ENCODE measurements around the gene TEF. TPM values are rescaled to one million over a fixed set of nuclear protein-coding genes. Genes with fewer than 3 reads are reported as not detected.
A peak's percentile ranks its signal among the peaks of the same experiment; 100 is the strongest.

Gene TEF
- total and polyA plus RNA-seq, 3 experiments from 2014 or later = 1.8 to 5.3 (median 3.5) TPM

DNA sequence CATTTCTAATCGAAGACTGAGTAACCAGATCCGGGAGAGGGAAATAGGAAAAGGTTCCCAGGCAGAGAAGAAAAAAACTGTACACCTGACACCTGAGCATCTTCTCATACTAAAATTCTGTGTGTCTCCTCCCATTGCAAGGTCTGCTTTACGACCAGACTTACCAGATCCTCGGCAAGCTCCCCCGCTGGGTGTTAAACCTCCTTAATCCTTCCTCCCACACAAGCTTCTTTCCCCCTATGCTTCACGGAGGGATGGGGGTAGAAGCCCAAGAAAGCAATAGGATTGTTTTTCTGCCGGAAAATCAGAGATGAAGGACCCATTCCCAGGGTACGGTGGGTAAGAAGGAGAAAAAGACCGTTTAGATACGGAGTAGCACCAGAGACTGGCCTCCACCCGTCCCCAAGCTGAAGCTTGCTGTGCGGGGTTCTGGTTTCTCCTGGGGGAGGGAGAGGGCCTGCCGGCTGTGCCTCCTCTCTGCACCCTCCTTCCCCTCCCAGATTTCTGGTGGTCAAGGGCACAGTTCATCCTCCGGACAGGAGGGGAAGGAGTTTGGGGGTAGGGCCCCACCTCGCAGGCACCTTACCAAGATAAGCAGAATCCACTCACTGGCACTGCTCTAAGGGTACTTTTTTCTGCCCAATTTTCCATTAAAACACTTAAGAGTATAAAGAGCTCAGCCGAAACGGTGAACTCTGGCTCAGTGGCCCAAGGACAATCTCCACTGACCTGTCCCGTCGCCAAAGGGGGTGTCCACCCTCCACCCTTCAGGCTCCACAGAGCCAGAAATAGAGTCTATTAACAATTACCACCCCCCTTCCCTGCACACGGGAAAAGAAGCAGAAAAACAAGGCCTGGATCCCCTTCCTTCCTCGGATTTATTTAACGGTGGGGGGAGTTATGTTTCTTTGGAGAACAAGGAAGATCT is 63.7 kb downstream of the TEF start:
- no peaks in the 10 kb centered on the region for H3K27me3 ChIP-seq (ENCODE audit: insufficient read depth, low read length, poor library complexity, severe bottlenecking)
- Mint-ChIP-seq H3K36me3 (peaks cover 0 to 50% (median 0%) of the 10 kb centered on the region in 3 donors), H3K27ac (peak overlapping the region; percentile 91 to 97 (median 96)), H3K4me3 (peak overlapping the region; percentile 90 to 98 (median 95)), H3K9me3 (no peaks in the 10 kb centered on the region), H3K4me1 (peaks cover 27 to 42% (median 37%) of the 10 kb centered on the region in 3 donors), H3K27me3 (no peaks in the 10 kb centered on the region)
- ChIA-PET CTCF (interaction anchor here (1.0 to 2.6 kb wide), 5 partner anchors 11 to 81 kb away, joined by 3 to 18 read pairs (median 5); partner anchors contain the start of genes ACO2 and PHF5A), POLR2A (interaction anchor here (0.8 to 7.5 kb wide), 6 partner anchors 23 to 222 kb away, joined by 3 to 109 read pairs (median 3); partner anchors contain the start of genes ACO2, PHF5A and TEF)
- peaks cover 5% of the 10 kb centered on the region for H3K4me1 ChIP-seq (ENCODE audit: insufficient read depth, low read length)
- H3K36me3 ChIP-seq (ENCODE audit: insufficient read depth, low read length) = no peaks in the 10 kb centered on the region
- H3K4me3 ChIP-seq (ENCODE audit: low read length) = peak overlapping the region; percentile 96
- peak in 2 of 5 donors; percentile 27 to 53 for DNase-seq
- H3K9me3 ChIP-seq (ENCODE audit: low read length) = no peaks in the 10 kb centered on the region
- peak overlapping the region; percentile 96 for H3K27ac ChIP-seq (ENCODE audit: low read depth, low read length)

DNA sequence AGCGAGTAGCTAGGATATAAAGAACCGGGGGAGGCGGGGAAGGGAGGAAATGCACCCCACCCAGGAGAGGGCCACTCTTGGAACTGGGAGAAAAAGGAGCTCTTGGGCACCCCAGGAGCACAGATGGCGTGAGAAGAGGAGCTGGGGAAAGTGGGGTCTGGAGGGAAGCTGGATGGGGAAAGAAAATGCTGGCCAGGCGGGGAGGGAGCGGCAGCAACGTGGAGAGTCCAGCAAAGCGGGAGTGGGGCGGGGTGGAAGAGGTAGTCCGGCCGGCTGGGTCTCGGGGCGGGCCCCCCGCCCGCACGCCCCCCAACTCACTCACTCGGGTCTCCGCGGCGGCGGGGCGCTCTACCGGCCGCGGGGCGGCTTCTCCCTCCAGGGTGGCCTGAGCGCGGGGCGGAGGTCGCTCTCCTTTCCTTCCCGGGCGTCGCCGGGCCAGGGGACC is 64.3 kb downstream of the TEF start:
- H3K9me3 ChIP-seq (ENCODE audit: low read length) = no peaks in the 10 kb centered on the region
- peak overlapping the region; percentile 90 to 98 (median 95) for H3K4me3 Mint-ChIP-seq
- peak in 1 of 5 donors; percentile 5 for DNase-seq
- peaks cover 27 to 42% (median 37%) of the 10 kb centered on the region in 3 donors for H3K4me1 Mint-ChIP-seq
- peak overlapping the region; percentile 96 for H3K27ac ChIP-seq (ENCODE audit: low read depth, low read length)
- peaks cover 0 to 50% (median 0%) of the 10 kb centered on the region in 3 donors for H3K36me3 Mint-ChIP-seq
- peaks cover 5% of the 10 kb centered on the region for H3K4me1 ChIP-seq (ENCODE audit: insufficient read depth, low read length)
- no peaks in the 10 kb centered on the region for H3K27me3 Mint-ChIP-seq
- no peaks in the 10 kb centered on the region for H3K9me3 Mint-ChIP-seq
- no peaks in the 10 kb centered on the region for H3K36me3 ChIP-seq (ENCODE audit: insufficient read depth, low read length)
- peak overlapping the region; percentile 96 for H3K4me3 ChIP-seq (ENCODE audit: low read length)
- peak overlapping the region; percentile 91 to 99 (median 96) for H3K27ac Mint-ChIP-seq
- ChIA-PET CTCF (interaction anchor here (1.0 to 2.6 kb wide), 5 partner anchors 16 to 81 kb away, joined by 3 to 18 read pairs (median 5); partner anchors contain the start of genes ACO2 and PHF5A), POLR2A (interaction anchor here (0.6 to 7.5 kb wide), 12 partner anchors 9 to 1854 kb away, joined by 3 to 109 read pairs (median 4); partner anchors contain the start of genes ACO2, DESI1, PHF5A and PMM1)
- H3K27me3 ChIP-seq (ENCODE audit: insufficient read depth, low read length, poor library complexity, severe bottlenecking) = no peaks in the 10 kb centered on the region

DNA sequence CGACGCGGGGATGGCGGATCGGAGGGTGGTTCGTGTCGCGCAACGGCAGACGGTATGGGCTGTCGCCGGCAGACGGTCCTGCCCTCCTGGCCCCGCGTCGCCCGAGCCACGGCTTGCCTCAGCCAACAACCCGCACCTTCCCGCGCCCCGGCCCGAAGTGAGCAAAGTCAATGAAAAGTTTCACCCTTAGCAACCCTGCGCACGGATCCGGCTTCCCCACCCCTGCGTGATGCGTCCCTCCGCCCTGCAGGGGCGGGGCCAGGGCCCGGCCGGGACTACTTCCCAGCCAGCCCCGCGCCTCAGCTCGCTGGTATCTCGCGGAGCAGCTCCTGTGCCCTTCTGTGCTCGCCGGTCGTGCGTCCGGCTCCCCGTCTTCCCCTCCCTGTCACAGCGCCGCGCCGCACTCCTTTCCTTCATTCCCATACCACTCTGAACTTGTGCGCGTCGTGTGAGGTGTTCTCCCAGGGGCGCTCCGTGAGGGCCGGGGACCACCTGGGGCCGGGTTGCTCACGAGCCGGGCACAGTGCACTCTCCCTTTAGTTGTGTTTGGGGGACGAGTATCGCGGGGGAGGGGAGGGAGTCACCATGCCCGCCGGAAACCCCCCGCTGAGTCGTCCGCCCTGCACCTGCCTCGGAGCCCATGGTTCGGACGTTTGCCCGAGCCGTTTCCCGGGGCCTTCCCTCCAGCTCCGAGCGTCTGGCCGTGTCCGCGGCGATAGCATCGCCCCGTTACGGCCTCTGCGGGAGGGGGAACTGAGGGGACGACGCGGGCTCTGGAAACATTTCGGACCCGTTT is 65.1 kb downstream of the TEF start, which contains the start of gene TOB2:
Gene TOB2 (minus strand): TSS at position 163 of the 796 bp plus-strand sequence. CDS start 9,456 bp downstream, outside the sequence.
- H3K27ac ChIP-seq (ENCODE audit: low read depth, low read length) = peak within 1 kb of the TSS; percentile 96
- peak; percentile 89 to 96 (median 92) for DNase-seq
- H3K27me3 Mint-ChIP-seq = no peaks in the 10 kb centered on the region
- H3K4me3 Mint-ChIP-seq = peak within 1 kb of the TSS; percentile 90 to 98 (median 95)
- H3K36me3 Mint-ChIP-seq = peaks cover 0 to 48% (median 0%) of the 10 kb centered on the region in 3 donors
- H3K27ac Mint-ChIP-seq = peak within 1 kb of the TSS; percentile 91 to 99 (median 96)
- peak within 1 kb of the TSS; percentile 96 for H3K4me3 ChIP-seq (ENCODE audit: low read length)
- CTCF ChIA-PET = interaction anchor here (1.0 to 2.6 kb wide), 5 partner anchors 15 to 80 kb away, joined by 3 to 18 read pairs (median 5); partner anchors contain the start of genes ACO2 and PHF5A
- H3K9me3 Mint-ChIP-seq = no peaks in the 10 kb centered on the region
- POLR2A ChIA-PET = interaction anchor here (0.6 to 7.5 kb wide), 13 partner anchors 9 to 1855 kb away, joined by 3 to 109 read pairs (median 4); partner anchors contain the start of genes ACO2, DESI1, PHF5A and PMM1
- H3K4me1 Mint-ChIP-seq = peaks cover 27 to 40% (median 37%) of the 10 kb centered on the region in 3 donors
- H3K36me3 ChIP-seq (ENCODE audit: insufficient read depth, low read length) = no peaks in the 10 kb centered on the region
- H3K4me1 ChIP-seq (ENCODE audit: insufficient read depth, low read length) = peaks cover 5% of the 10 kb centered on the region
- H3K9me3 ChIP-seq (ENCODE audit: low read length) = no peaks in the 10 kb centered on the region
- H3K27me3 ChIP-seq (ENCODE audit: insufficient read depth, low read length, poor library complexity, severe bottlenecking) = no peaks in the 10 kb centered on the region

DNA sequence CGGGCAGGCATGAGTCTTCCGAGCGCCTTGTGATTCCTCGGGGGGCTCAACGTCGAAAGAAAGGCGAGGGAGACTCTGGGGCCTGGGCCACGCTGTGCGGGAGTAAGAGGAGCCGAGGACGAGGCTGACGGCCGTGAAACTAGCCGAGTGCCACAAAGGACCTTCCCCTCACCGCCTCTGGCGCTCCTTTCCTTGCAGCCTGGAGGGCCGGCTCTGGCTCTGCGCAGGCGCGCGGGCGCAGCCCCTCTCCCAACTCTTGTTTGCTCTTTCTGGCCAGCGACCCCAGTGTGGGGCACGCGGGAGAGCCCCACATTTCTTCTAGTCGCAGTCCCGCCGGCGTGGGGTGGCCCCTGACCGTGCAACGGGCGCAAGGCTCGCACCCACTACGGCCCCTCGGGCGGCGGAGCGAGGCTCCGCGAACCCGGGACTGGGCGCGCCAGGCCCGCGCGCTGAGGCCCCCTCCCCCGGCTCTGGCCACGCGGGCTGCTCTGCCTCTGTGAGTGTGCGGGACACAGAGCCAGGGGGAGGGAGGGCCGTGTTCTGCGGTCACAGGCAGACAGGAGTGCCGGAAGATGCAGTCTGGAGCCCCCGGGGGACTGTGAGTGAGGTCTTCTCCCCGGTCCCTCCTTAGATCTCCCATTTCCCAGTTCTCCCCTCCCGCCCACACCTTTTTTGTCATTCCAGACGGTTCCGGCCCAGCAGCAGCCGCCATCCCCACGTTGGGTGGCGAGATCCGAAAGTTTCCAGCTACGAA is 65.9 kb downstream of the TEF start:
- no peaks in the 10 kb centered on the region for H3K27me3 Mint-ChIP-seq
- ChIA-PET CTCF (interaction anchor here (0.7 to 2.6 kb wide), 10 partner anchors 9 to 219 kb away, joined by 3 to 18 read pairs (median 4); partner anchors contain the start of genes ACO2, PHF5A and TEF), POLR2A (interaction anchor here (0.6 to 7.5 kb wide), 18 partner anchors 8 to 1148 kb away, joined by 3 to 109 read pairs (median 4); partner anchors contain the start of genes ACO2, DESI1, PHF5A and PMM1)
- no peaks in the 10 kb centered on the region for H3K9me3 Mint-ChIP-seq
- H3K4me1 Mint-ChIP-seq = peaks cover 24 to 34% (median 30%) of the 10 kb centered on the region in 3 donors
- no peaks in the 10 kb centered on the region for H3K27me3 ChIP-seq (ENCODE audit: insufficient read depth, low read length, poor library complexity, severe bottlenecking)
- peak; percentile 51 to 76 (median 59) for DNase-seq
- peak overlapping the region; percentile 96 for H3K27ac ChIP-seq (ENCODE audit: low read depth, low read length)
- H3K4me3 Mint-ChIP-seq = peak overlapping the region; percentile 90 to 98 (median 95)
- no peaks in the 10 kb centered on the region for H3K9me3 ChIP-seq (ENCODE audit: low read length)
- peak overlapping the region; percentile 96 for H3K4me3 ChIP-seq (ENCODE audit: low read length)
- peak overlapping the region; percentile 91 to 99 (median 96) for H3K27ac Mint-ChIP-seq
- H3K36me3 ChIP-seq (ENCODE audit: insufficient read depth, low read length) = no peaks in the 10 kb centered on the region
- peaks cover 5% of the 10 kb centered on the region for H3K4me1 ChIP-seq (ENCODE audit: insufficient read depth, low read length)
- H3K36me3 Mint-ChIP-seq = peaks cover 0 to 45% (median 0%) of the 10 kb centered on the region in 3 donors

DNA sequence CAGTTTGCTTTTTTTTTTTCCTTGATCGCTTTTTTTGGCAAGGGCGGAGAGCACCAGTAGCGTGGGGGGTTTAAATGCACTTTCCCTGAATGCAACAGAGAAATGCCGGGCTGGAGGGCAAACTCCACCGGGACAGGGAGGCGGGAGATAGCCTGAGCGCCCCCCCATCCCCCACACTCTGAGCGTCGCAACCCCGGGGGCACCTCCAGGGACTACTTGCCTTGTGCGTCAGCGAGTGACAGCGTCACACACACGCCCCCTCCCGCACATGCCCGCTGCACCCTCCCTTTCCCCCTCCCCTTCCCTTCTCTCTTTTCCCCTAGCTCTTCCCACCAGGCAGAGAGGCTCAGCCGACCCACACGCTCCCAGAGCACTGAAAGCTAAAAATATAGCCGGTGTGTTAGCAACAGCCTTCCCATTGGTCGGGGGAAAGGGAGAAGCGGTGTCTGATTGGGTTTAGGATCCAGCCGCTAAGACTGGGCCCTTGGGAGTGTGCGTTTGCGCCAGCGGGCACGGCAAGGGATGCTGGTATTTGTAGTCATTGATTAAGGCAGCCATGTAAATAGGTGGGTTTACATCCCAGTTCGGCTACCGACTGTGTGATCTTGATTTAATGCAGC is 66.6 kb downstream of the TEF start:
- H3K27ac ChIP-seq (ENCODE audit: low read depth, low read length) = peak overlapping the region; percentile 96
- H3K4me3 Mint-ChIP-seq = peak overlapping the region; percentile 90 to 98 (median 95)
- CTCF ChIA-PET = interaction anchor here (0.7 to 2.6 kb wide), 8 partner anchors 9 to 219 kb away, joined by 3 to 10 read pairs (median 4); partner anchors contain the start of genes ACO2, PHF5A and TEF
- no peaks in the 10 kb centered on the region for H3K27me3 ChIP-seq (ENCODE audit: insufficient read depth, low read length, poor library complexity, severe bottlenecking)
- no peaks in the 10 kb centered on the region for H3K9me3 Mint-ChIP-seq
- H3K27me3 Mint-ChIP-seq = no peaks in the 10 kb centered on the region
- H3K36me3 ChIP-seq (ENCODE audit: insufficient read depth, low read length) = no peaks in the 10 kb centered on the region
- H3K4me1 Mint-ChIP-seq = peaks cover 20 to 27% (median 23%) of the 10 kb centered on the region in 3 donors
- POLR2A ChIA-PET = interaction anchor here (0.6 to 7.5 kb wide), 12 partner anchors 16 to 1148 kb away, joined by 3 to 109 read pairs (median 5); partner anchors contain the start of genes ACO2, DESI1, PHF5A and PMM1
- H3K4me3 ChIP-seq (ENCODE audit: low read length) = peak overlapping the region; percentile 96
- no peaks in the 10 kb centered on the region for H3K9me3 ChIP-seq (ENCODE audit: low read length)
- H3K27ac Mint-ChIP-seq = peak overlapping the region; percentile 91 to 98 (median 96)
- H3K36me3 Mint-ChIP-seq = peaks cover 0 to 40% (median 0%) of the 10 kb centered on the region in 3 donors
- H3K4me1 ChIP-seq (ENCODE audit: insufficient read depth, low read length) = peaks cover 5% of the 10 kb centered on the region
- DNase-seq = peak; percentile 82 to 94 (median 90)

Measured in CD8-positive, alpha-beta memory T cell (primary cell).